SK-N-SH (cell line): Measurements from ENCODE around the gene SMC1B.

Source experiments
- ELF1 ChIP-seq: IDR thresholded peaks from 2 replicates; pipeline ENCODE4 v1.4.0; 2012
- EP300 ChIP-seq, 2 experiments: IDR thresholded peaks; 2 replicates each; pipeline versions ENCODE4 v1.4.0 to v1.6.1; 2012; ENCODE audit warnings: borderline replicate concordance in 1 of 2, low read depth in 1 of 2, low read length in 1 of 2
- FOXJ3 ChIP-seq: sonication (generic); formaldehyde crosslinking; IDR thresholded peaks from 2 replicates; pipeline ENCODE4 v1.5.1; 2020; ENCODE audit warnings: mild to moderate bottlenecking, missing genetic modification reagents
- MXI1 ChIP-seq: IDR thresholded peaks from 2 replicates; pipeline ENCODE4 v1.6.1; 2012; ENCODE audit warnings: mild to moderate bottlenecking, low read depth, low read length, improper control_type of control experiment
- NRF1 ChIP-seq: IDR thresholded peaks from 2 replicates; pipeline ENCODE4 v1.6.1; 2012; ENCODE audit warnings: low read depth, mild to moderate bottlenecking, low read length
- POLR2AphosphoS5 ChIP-seq: IDR thresholded peaks from 2 replicates; pipeline ENCODE4 v1.6.1; 2012; ENCODE audit warnings: low read depth, low read length
- RAD21 ChIP-seq: IDR thresholded peaks from 2 replicates; pipeline ENCODE4 v1.6.1; 2012; ENCODE audit warnings: mild to moderate bottlenecking, low read length
- RCOR1 ChIP-seq: fragments of 150-350 bp; IDR thresholded peaks from 2 replicates; pipeline ENCODE4 v1.6.1; 2017; ENCODE audit warnings: antibody characterized with exemption, low read length
- REST ChIP-seq: IDR thresholded peaks from 2 replicates; pipeline ENCODE4 v1.6.1; 2012; ENCODE audit warnings: mild to moderate bottlenecking, low read depth, low read length, moderate library complexity
- RXRA ChIP-seq: IDR thresholded peaks from 2 replicates; pipeline ENCODE4 v1.4.0; 2012; ENCODE audit warnings: low read depth, mild to moderate bottlenecking, borderline replicate concordance
- TAF1 ChIP-seq: IDR thresholded peaks from 2 replicates; pipeline ENCODE4 v1.6.1; 2012; ENCODE audit warnings: low read depth, mild to moderate bottlenecking, low read length, moderate library complexity, borderline replicate concordance
- TCF12 ChIP-seq: IDR thresholded peaks from 2 replicates; pipeline ENCODE4 v1.4.0; 2012
- TF ChIP-seq, protein P1 (sequence below): IDR thresholded peaks from 2 replicates; pipeline ENCODE4 v1.4.0; 2012; ENCODE audit warnings: low read depth
- TF ChIP-seq, protein P2 (sequence below): fragments of 200-600 bp; sonication (generic); IDR thresholded peaks from 2 replicates; pipeline ENCODE4 v1.6.1; 2017; ENCODE audit warnings: antibody characterized with exemption, mild to moderate bottlenecking, moderate library complexity

- TF ChIP-seq, protein P1, sequence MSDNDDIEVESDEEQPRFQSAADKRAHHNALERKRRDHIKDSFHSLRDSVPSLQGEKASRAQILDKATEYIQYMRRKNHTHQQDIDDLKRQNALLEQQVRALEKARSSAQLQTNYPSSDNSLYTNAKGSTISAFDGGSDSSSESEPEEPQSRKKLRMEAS, result no peak
- TF ChIP-seq, protein P2, sequence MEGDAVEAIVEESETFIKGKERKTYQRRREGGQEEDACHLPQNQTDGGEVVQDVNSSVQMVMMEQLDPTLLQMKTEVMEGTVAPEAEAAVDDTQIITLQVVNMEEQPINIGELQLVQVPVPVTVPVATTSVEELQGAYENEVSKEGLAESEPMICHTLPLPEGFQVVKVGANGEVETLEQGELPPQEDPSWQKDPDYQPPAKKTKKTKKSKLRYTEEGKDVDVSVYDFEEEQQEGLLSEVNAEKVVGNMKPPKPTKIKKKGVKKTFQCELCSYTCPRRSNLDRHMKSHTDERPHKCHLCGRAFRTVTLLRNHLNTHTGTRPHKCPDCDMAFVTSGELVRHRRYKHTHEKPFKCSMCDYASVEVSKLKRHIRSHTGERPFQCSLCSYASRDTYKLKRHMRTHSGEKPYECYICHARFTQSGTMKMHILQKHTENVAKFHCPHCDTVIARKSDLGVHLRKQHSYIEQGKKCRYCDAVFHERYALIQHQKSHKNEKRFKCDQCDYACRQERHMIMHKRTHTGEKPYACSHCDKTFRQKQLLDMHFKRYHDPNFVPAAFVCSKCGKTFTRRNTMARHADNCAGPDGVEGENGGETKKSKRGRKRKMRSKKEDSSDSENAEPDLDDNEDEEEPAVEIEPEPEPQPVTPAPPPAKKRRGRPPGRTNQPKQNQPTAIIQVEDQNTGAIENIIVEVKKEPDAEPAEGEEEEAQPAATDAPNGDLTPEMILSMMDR, result no peak
- no peak for TF ChIP-seq REST
- TF ChIP-seq RCOR1, result no peak
- no peak for TF ChIP-seq MXI1
- TF ChIP-seq TAF1, result no peak
- TF ChIP-seq EP300 (IDR thresholded peaks at IDR 0.05; ENCODE audit: borderline replicate concordance in 1 of 2, low read depth in 1 of 2, low read length in 1 of 2), result no peak
- no peak for TF ChIP-seq NRF1
- no peak for TF ChIP-seq POLR2AphosphoS5
- TF ChIP-seq TCF12, result no peak
- TF ChIP-seq RXRA, result no peak
- no peak for TF ChIP-seq FOXJ3 (CRISPR knock-in tag)
- TF ChIP-seq ELF1, result no peak
- TF ChIP-seq RAD21, result no peak
Measured at GRCh38 chr22:45458532-45458931, 45.1 kb upstream of the SMC1B start.
